Embryonic facial prominence (tissue), 1 donor: ENCODE data around the gene MAGEB17.
"Not testable (repeated sequence)": the region's sequence is repeated elsewhere in the genome, so short reads cannot be mapped to it uniquely, and the experiment has no call there.

ENCODE experiments used
- DNase-seq: peaks from one replicate; pipeline ENCODE4 v3.0.0-alpha.2; 2016; ENCODE audit errors: extremely low spot score

Gene MAGEB17

DNA sequence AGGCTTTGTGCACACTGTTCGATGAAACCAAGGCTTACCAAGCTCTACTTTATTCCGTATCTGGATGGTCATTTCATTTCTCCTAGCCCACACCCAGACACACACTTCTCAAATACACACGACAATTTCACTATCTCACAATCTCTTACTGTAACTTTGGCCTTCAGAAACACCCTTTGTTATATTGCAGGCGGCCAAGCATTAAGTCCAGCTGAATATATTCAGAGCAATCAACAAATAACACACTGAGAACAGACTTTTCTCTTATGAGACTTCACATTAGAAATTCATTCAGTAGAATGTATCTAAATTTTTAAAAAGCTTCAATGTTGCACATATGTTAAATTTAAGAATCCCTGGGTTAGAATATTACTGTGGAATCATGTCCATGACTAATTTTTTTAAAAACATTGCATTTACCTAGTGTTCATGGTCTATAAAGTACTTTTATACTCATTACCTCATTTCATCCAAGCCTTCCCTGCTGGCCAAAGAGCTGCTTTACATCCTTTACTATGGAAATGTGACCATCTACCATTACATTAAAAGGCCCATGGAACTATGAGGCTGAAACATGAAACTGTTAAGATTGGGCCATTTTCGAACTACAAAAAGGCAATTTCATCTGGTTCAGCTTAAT lies 10.5 kb upstream of the MAGEB17 start:
- no peak for DNase-seq

GRCh38 chrX:16160729-16161128 lies 6.6 kb upstream of the MAGEB17 start:
- no peak for DNase-seq

DNA sequence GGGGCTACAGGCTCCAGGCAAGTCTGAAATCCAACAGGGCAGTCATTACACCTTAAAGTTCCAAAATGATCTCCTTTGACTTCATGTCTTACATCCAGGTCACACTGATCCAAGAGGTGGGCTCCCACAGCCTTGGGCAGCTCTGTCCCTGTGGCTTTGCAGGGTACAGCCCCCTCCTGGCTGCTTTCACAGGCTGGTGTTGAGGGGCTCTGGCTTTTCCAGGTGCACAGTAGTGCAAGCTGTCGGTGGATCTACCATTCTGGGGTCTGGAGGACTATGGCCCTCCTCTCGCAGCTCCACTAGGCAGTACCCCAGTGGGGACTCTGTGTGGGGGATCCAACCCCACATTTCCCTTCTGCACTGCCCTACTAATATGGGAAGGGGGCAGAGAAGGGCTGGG lies 6.1 kb upstream of the MAGEB17 start:
- not testable (repeated sequence) for DNase-seq

- DNase-seq = no peak
Observed at GRCh38 chrX:16162391-16162790, 4.9 kb upstream of the MAGEB17 start.

DNA sequence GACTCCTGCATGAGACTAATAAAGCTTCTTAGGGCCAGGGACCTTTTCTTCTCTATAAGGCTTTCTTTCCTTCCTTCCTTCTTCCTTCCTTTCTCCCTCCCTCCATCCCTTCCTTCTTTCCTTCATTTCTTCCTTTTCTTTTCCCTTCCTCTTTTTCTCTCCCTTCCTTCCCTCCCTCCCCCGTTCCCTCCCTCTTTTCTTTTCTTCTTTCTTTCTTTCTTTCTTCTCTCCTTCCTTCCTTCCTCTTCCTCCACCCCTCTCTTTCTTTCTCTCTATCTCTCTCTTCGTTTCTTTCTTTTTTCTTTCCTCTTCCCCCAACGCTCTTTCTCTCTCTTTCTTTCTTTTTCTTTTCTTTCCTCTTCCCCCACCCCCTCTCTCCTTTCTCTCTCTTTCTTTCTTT lies 2.5 kb upstream of the MAGEB17 start:
- no peak for DNase-seq

- DNase-seq = no peak
Observed at GRCh38 chrX:16171039-16171438, 3.8 kb downstream of the MAGEB17 start.

- DNase-seq = no peak
Observed at GRCh38 chrX:16171944-16172343, 4.7 kb downstream of the MAGEB17 start.

DNA sequence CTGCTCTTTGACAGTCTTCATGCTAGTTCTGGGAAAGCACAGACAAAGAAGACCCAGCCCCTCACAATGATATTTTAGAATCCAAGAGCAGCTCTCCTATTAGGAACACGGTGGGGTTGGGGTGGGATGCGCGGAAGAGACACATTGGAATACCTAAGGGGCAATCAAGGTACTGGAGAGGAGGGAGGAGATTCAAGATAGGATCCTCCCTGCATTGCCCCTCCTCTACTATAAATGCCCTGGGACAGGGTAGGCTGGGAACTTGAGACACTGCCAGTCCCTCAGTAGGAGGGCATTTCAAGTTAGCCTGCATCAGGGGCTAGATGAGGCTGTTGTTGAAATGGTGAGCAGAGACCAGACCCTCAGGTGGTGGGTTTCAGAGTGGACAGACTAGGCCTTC lies 5.1 kb downstream of the MAGEB17 start:
- no peak for DNase-seq

DNA sequence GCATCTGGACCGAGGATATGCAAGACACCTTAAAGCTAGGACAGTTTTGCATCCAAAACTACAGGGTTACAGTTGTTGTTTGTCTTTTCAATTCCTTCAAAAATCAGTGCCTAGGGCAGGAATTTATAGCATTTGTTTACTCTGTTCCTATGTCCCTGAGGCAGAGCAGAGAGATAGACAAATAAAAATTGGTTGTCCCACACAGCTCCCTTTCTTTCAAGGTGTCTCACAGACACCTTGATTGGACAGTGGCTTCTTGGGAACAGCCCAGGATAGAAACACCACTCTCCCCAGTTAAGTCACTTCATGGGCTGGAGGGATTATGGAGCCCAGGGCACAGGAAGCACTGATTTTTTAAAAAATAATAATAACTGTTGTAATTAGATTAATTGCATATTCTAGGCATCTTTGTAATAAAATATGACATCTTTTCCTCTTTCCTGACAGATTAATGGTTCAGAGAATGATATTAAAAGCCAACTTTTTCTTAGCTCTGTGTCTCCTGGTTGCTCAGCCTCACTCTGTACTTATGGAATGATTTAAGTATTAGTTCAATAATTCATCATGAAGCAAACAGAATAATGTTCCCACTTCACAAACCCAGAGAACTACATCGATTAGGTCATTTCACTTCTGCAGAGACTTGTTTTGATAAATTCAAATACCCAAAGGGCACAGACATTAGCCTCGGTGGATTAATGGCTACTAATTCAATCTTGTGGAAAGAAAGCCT lies 8.2 kb downstream of the MAGEB17 start:
- DNase-seq = no peak

DNA sequence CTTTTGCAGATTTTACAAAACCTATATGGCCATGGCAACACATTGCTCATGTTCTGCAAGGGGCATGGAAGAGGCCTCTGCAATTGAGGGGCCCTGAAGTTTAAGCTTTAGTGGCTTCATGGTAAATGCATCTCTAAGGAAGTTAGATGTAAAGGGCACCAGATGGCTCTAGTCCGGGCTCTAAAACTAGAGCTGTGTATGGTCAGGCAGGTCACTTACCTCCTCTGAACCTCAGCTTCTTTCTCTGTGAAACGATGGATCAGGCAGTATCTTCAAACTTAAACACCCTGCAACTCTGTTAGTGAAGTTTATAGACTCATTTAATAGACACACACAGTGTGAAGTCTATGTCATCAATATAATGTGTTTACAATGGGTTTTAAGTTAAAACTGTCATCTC lies 10.0 kb downstream of the MAGEB17 start:
- DNase-seq = no peak

- not testable (repeated sequence) for DNase-seq
Observed at GRCh38 chrX:16183843-16184242, 16.6 kb downstream of the MAGEB17 start.

- DNase-seq = no peak
Observed at GRCh38 chrX:16185725-16186136, 18.4 kb downstream of the MAGEB17 start.

DNA sequence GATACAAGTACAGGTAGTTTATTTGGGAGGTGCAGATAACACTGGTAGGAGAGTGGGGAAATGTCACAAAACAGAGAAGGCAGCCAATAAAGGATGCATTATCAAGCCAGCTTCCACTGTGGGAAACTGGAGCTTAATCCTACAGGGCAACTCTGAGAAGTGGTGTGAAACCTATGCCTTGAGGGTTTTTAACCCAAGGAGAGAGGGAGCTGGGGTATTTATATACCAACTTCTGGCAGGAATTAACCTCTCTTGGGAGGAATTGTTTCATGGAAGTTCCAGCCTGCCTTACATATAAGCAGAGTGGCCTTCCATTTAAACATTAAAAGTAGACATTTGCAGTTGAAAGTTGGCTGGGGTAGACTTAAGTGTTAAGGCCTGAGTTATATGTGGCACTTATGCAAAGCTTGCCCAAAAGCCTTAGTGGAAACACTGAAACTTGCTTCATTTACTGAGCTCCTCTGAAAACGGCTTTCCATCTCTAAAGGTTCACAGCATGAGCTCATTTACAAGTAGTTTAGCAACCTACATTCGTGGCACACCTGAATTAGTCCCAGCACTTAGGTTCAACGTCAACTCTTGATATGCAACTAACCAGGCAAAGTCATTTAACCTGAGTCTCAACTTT lies 19.2 kb downstream of the MAGEB17 start:
- DNase-seq = no peak

DNA sequence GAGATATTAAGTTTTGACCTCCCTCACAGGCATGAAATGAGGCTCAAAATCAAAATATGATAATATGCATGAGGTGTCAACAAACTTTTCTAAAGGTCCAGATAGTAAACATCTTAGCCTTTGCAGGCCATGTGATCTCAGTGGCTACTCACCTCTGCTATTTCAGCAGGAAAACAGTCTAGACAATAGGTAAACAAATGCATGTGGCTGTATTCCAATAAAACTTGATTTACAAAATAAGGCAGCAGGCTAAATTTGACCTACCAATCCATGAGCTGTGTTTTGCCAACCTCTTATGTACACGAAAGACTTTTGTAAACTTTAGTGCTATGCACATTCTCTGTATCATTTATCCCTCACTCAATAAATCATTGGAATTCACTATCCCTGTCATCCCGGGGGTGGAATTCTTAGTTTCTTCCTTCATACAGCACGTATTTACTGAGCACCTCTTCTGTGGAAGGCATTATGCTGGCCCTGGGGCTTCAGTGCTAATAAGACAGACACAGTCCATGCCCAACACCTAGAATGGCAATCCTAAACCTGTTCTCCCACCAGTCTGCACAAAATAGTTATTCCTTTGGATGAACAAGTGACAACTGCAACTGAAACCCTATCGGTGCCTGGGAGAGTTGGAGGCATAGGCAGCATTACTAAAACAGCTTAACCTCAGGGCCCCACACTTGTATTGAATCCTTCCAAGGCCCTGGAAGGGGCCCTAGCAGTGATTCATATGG lies 19.9 kb downstream of the MAGEB17 start:
- DNase-seq = no peak

GRCh38 chrX:16188687-16189086 lies 21.4 kb downstream of the MAGEB17 start:
- no peak for DNase-seq

DNA sequence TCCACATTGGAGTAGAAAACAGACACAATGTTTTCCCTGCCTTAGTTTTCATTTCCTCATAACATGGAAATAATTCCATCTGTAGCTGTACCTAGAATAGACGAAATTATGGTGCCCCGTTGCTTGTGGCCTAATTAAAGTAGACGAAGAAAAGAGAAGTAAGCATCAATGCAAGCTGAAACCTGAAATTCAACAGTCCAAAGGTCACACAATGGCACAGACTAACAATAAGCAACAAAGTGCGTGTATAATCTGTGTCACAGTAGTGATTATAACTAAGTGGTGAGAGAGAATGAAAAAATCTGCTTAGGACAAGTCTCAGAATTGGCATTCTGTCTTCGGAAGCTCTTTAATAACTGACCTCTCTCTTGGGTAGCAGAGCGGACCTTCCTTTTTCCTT lies 24.3 kb downstream of the MAGEB17 start:
- no peak for DNase-seq

DNA sequence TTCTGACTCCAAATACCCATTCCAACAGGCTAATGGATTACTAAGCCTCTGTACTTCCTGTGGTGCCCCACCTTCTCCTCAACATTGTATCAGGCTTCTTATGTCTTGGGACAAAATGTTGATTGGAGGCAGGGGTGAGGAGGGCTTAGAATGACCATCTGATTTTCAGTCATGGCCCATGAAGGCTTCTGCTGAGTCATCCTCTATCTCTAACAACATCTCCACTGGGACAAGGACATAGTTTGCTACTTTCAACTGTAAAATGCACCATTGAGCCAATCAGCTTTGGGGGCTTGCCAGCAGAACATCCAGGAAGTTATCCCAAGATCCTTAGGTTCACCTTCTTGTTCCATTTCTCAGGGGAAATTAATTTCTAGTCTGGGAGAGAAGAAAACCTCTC lies 29.5 kb downstream of the MAGEB17 start:
- DNase-seq = no peak

DNA sequence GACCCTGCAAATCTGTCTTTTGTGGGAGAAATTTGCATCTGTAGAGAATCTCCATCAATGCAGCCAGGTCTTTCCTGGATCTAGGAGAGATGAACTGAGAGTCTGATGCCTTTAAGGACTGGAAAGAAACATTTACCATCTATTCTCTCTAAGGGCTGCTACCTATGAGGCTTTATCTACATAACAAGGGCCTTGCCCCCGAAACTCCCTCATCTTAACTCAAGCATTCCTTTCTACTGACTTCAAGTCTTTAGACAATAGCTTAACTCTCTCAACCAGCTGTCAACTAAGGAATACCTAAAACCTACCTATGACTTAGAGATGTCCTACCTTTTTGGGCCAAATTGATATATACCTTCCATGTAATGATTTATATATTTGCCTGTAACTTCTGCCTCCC lies 32.1 kb downstream of the MAGEB17 start:
- DNase-seq = no peak

DNA sequence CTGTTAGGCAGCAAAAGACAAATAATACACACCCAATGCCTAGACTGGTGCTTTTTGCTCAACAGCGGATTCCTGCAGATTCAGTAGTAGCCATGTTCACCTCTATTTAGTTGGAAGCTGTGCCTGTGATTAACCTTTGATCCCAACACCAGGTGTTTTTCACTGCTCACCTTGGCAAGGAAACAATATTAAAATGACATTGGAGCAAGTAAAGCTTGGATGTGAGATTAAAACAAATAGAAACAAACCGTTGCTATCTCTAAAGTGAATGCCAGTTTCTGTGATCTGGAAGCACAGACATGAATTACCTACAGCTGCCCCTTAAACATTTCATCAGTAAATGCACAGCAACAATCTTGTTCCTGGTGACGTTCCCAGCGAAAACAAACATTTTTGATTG lies 35.7 kb downstream of the MAGEB17 start:
- no peak for DNase-seq

DNA sequence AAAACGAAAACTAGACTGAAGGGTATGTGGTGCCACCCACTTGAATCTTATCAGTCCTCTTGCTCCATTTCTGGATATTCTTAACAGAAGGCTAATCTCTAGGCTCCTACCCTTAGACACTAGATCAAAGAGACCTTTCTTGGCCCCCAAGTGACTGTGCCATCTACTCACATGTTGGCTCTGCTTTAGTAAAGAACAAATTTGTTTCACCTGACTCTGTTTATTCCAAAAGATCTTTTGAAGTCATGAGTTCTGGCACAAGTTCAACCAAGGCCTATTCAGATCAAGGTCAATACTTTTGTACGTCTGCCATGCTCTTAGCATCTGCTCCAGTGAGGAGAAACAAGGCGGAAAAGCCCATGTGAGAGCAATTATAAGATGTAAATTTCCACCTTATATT lies 37.3 kb downstream of the MAGEB17 start:
- no peak for DNase-seq

DNA sequence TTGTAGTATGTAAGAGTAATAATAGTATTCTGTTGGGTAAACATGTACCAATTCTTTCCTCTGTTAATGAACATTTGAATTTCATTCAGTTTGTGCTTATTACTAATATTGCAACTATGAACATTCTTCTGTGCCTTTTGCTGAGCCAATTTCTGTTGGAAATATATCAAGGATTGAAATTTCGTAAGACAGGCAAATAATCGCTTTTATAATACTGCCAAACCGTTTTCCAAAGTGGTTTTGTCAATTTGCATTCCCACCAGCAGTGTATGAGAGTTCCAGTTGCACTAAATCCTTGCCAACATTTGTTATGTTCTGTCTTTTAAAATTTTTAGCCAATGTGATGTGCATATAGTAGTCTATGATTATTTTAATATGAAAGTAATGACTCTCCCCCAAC lies 38.6 kb downstream of the MAGEB17 start:
- no peak for DNase-seq

GRCh38 chrX:16207634-16208033 lies 40.4 kb downstream of the MAGEB17 start:
- DNase-seq = no peak

- no peak for DNase-seq
Observed at GRCh38 chrX:16208601-16209000, 41.3 kb downstream of the MAGEB17 start.
